ENCODE data around the gene SCAPER. TPM values are rescaled to one million over a fixed set of nuclear protein-coding genes. Genes with fewer than 3 reads are reported as not detected.
"Not testable (repeated sequence)": the region's sequence is repeated elsewhere in the genome, so short reads cannot be mapped to it uniquely, and the experiment has no call there.

The SCAPER gene
- total RNA-seq, 1 donor from 2014 or later: 78.1 TPM

GRCh38 chr15:76752549-76752948, 152.6 kb downstream of the SCAPER start:
- intact Hi-C loops (cut with DNase I): no loop called here
- no peak for DNase-seq (ENCODE audit: low spot score in 2 of 2)

GRCh38 chr15:76737573-76737972, 167.6 kb downstream of the SCAPER start:
- intact Hi-C loops (cut with DNase I): no loop called here
- H3K27ac ChIP-seq: no peak overlapping the region
- DNase-seq (ENCODE audit: low spot score in 2 of 2): no peak
- no peaks in the 10 kb centered on the region for H3K27me3 ChIP-seq
- H3K4me1 ChIP-seq: no peaks in the 10 kb centered on the region
- H3K4me3 ChIP-seq: no peak overlapping the region
- peaks cover 6 to 18% of the 10 kb centered on the region in 2 donors for H3K36me3 ChIP-seq
- no peaks in the 10 kb centered on the region for H3K9me3 ChIP-seq
- no peak for TF ChIP-seq CTCF (IDR thresholded peaks at IDR 0.05)

More at GRCh38 chr15:76752549-76752948, 152.6 kb downstream of the SCAPER start:
- H3K27ac ChIP-seq: no peak overlapping the region
- no peaks in the 10 kb centered on the region for H3K4me1 ChIP-seq
- H3K36me3 ChIP-seq: peaks cover under 1 to 22% of the 10 kb centered on the region in 2 donors
- H3K27me3 ChIP-seq: no peaks in the 10 kb centered on the region
- no peak for TF ChIP-seq CTCF (IDR thresholded peaks at IDR 0.05)
- no peak overlapping the region for H3K4me3 ChIP-seq
- H3K9me3 ChIP-seq: no peaks in the 10 kb centered on the region

- H3K36me3 ChIP-seq: peaks cover 10 to 30% of the 10 kb centered on the region in 2 donors
- H3K4me3 ChIP-seq; H3K4me1 ChIP-seq; H3K9me3 ChIP-seq; intact Hi-C loops (cut with DNase I); H3K27me3 ChIP-seq; H3K27ac ChIP-seq; DNase-seq (ENCODE audit: low spot score in 2 of 2): not testable (repeated sequence)
Measured at GRCh38 chr15:76732321-76732720, 172.8 kb downstream of the SCAPER start.

GRCh38 chr15:76730262-76730661, 174.9 kb downstream of the SCAPER start:
- intact Hi-C loops (cut with DNase I): no loop called here
- Histone ChIP-seq H3K4me1 (peaks cover 0 to 4% of the 10 kb centered on the region in 2 donors), H3K36me3 (peaks cover 10 to 30% of the 10 kb centered on the region in 2 donors)

GRCh38 chr15:76718863-76719262, 186.3 kb downstream of the SCAPER start:
- Histone ChIP-seq H3K4me1 (no peaks in the 10 kb centered on the region), H3K36me3 (peaks cover 0 to 25% of the 10 kb centered on the region in 2 donors), H3K27me3 (no peaks in the 10 kb centered on the region), H3K4me3 (no peak overlapping the region), H3K9me3 (peaks cover 3 to 15% of the 10 kb centered on the region in 2 donors), H3K27ac (no peak overlapping the region)
- intact Hi-C loops (cut with DNase I): no loop called here
- no peak for TF ChIP-seq CTCF (IDR thresholded peaks at IDR 0.05)
- DNase-seq (ENCODE audit: low spot score in 2 of 2): no peak

More at GRCh38 chr15:76730262-76730661, 174.9 kb downstream of the SCAPER start:
- H3K9me3 ChIP-seq: no peaks in the 10 kb centered on the region
- H3K4me3 ChIP-seq: no peak overlapping the region
- peak overlapping the region in 1 of 2 donors; percentile 7 for H3K27ac ChIP-seq
- no peak for TF ChIP-seq CTCF (IDR thresholded peaks at IDR 0.05)
- H3K27me3 ChIP-seq: no peaks in the 10 kb centered on the region
- DNase-seq (ENCODE audit: low spot score in 2 of 2): no peak

- TF ChIP-seq CTCF (IDR thresholded peaks at IDR 0.05): no peak
- intact Hi-C loops (cut with DNase I): no loop called here
Measured at GRCh38 chr15:76714950-76715349, 190.2 kb downstream of the SCAPER start.

More at GRCh38 chr15:76714950-76715349, 190.2 kb downstream of the SCAPER start:
- no peaks in the 10 kb centered on the region for H3K27me3 ChIP-seq
- DNase-seq (ENCODE audit: low spot score in 2 of 2): no peak
- H3K36me3 ChIP-seq: peaks cover 0 to 26% of the 10 kb centered on the region in 2 donors
- H3K4me1 ChIP-seq: no peaks in the 10 kb centered on the region
- no peak overlapping the region for H3K27ac ChIP-seq
- H3K9me3 ChIP-seq: peaks cover 3 to 15% of the 10 kb centered on the region in 2 donors
- H3K4me3 ChIP-seq: no peak overlapping the region
